B cell (primary cell): ENCODE data around the gene THSD4. TPM values are rescaled to one million over a fixed set of nuclear protein-coding genes. Genes with fewer than 3 reads are reported as not detected.

Experiments
- ATAC-seq: fragments of 200-7000 bp; cut with Tn5 transposase; one replicate; pipeline ENCODE4 v1.10.0; 2021; ENCODE audit warnings: low read depth, mild to moderate bottlenecking, moderate number of reproducible peaks, moderate library complexity
- CTCF ChIA-PET: fragments of 350-600 bp; sonication (Branson Sonifier 250); formaldehyde crosslinking; loops from one replicate; lab custom pipeline; 2021; ENCODE audit warnings: antibody characterized with exemption, inconsistent platforms; lab: Charles Lee
- POLR2A ChIA-PET: fragments of 350-600 bp; sonication (Branson Sonifier 250); formaldehyde crosslinking; loops from one replicate; lab custom pipeline; 2021; ENCODE audit warnings: antibody characterized with exemption; lab: Charles Lee
- DNase-seq: peaks from one replicate; pipeline ENCODE4 v3.0.0; 2013
- H2AFZ ChIP-seq: 2 replicates; pipeline ENCODE4 v1.6.1; 2012; ENCODE audit warnings: mild to moderate bottlenecking, low read depth, low read length; ENCODE audit not compliant: insufficient read depth, poor library complexity, severe bottlenecking
- H3K27ac ChIP-seq, 2 donors: 1 replicate in 1 of 2; 2 replicates in 1 of 2; pipeline ENCODE4 v1.5.1; 2012 to 2013; ENCODE audit warnings: low read length in 2 of 2, mild to moderate bottlenecking in 2 of 2, moderate library complexity in 1 of 2
- H3K27me3 ChIP-seq, 4 experiments: fragments of 200-600 bp in 1 of 4; sonication (generic) in 1 of 4; replicated peaks in 1 of 4; 1 replicate in 2 of 4; 2 replicates in 2 of 4; pipeline versions ENCODE4 v1.6.1 to v1.7.0; 2013 to 2016; ENCODE audit warnings: low read length in 3 of 4, mild to moderate bottlenecking in 2 of 4, mixed read lengths in 1 of 4, moderate library complexity in 1 of 4; ENCODE audit not compliant: insufficient read depth in 4 of 4, control insufficient read depth in 3 of 4; ENCODE audit errors: control extremely low read depth in 1 of 4
- H3K36me3 ChIP-seq, 2 experiments: replicated peaks in 1 of 2; 1 replicate in 1 of 2; 2 replicates in 1 of 2; pipeline versions ENCODE4 v1.6.1 to v1.7.1; 2013; ENCODE audit warnings: low read length in 1 of 2; ENCODE audit not compliant: insufficient read depth in 2 of 2, control insufficient read depth in 1 of 2; ENCODE audit errors: control extremely low read depth in 1 of 2, extremely low read depth in 1 of 2
- H3K4me1 ChIP-seq, 2 donors: fragments of 200-600 bp in 1 of 2; sonication (generic) in 1 of 2; 1 replicate in 1 of 2; 2 replicates in 1 of 2; pipeline versions ENCODE4 v1.5.1 to v1.6.1; 2013 to 2017; ENCODE audit warnings: low read length in 2 of 2; ENCODE audit not compliant: control insufficient read depth in 2 of 2, insufficient read depth in 2 of 2
- H3K4me2 ChIP-seq: replicated peaks from 2 replicates; pipeline ENCODE3; 2012; ENCODE audit warnings: mild to moderate bottlenecking, low read depth, low read length; ENCODE audit not compliant: poor library complexity, severe bottlenecking
- H3K4me3 ChIP-seq, 5 experiments: fragments of 200-600 bp in 1 of 5; sonication (generic) in 1 of 5; 1 replicate in 3 of 5; 2 replicates in 2 of 5; pipeline versions ENCODE4 v1.5.1 to v1.7.0; 2011 to 2016; ENCODE audit warnings: low read length in 4 of 5, mild to moderate bottlenecking in 4 of 5, low read depth in 2 of 5, control low read depth in 1 of 5, moderate library complexity in 1 of 5; ENCODE audit not compliant: insufficient read depth in 1 of 5; ENCODE audit errors: control extremely low read depth in 1 of 5, extremely low read depth in 1 of 5
- H3K79me2 ChIP-seq: fragments of 200-600 bp; sonication (generic); one replicate; pipeline ENCODE4 v1.6.0; 2016; ENCODE audit warnings: low read length; ENCODE audit not compliant: control insufficient read depth, insufficient read depth
- H3K9ac ChIP-seq: fragments of 200-600 bp; sonication (generic); 2 replicates; pipeline ENCODE4 v1.6.1; 2017; ENCODE audit warnings: mild to moderate bottlenecking, low read length, moderate library complexity
- H3K9me3 ChIP-seq, 3 donors: one replicate each; pipeline versions ENCODE4 v1.6.1 to v1.7.1; 2013; ENCODE audit warnings: low read length in 2 of 3; ENCODE audit not compliant: control insufficient read depth in 2 of 3, insufficient read depth in 1 of 3; ENCODE audit errors: control extremely low read depth in 1 of 3
- H4K20me1 ChIP-seq: 2 replicates; pipeline ENCODE4 v1.6.0; 2012; ENCODE audit warnings: mild to moderate bottlenecking, low read length; ENCODE audit not compliant: insufficient read depth, control insufficient read depth, poor library complexity, severe bottlenecking
- H3K27ac Mint-ChIP-seq: one replicate; pipeline ENCODE4 v1.8.0; 2021; ENCODE audit warnings: mixed read lengths
- H3K27me3 Mint-ChIP-seq: one replicate; pipeline ENCODE4 v1.8.0; 2021; ENCODE audit warnings: mixed read lengths
- H3K4me1 Mint-ChIP-seq: one replicate; pipeline ENCODE4 v1.8.0; 2021; ENCODE audit warnings: mixed read lengths
- H3K4me3 Mint-ChIP-seq: one replicate; pipeline ENCODE4 v1.8.0; 2021; ENCODE audit warnings: mixed read lengths
- H3K9me3 Mint-ChIP-seq: one replicate; pipeline ENCODE4 v1.8.0; 2022; ENCODE audit warnings: mixed read lengths; ENCODE audit not compliant: insufficient read depth
- CTCF ChIP-seq: fragments of 200-600 bp; IDR thresholded peaks from one replicate; pipeline ENCODE4 v1.8.0; 2022; ENCODE audit warnings: antibody characterized with exemption, mild to moderate bottlenecking
- EZH2 ChIP-seq: IDR thresholded peaks from 2 replicates; pipeline ENCODE4 v1.6.1; 2012; ENCODE audit warnings: borderline replicate concordance, low read depth, mild to moderate bottlenecking, moderate library complexity, low read length; ENCODE audit not compliant: insufficient read depth, poor library complexity, severe bottlenecking
- WGBS: methylation state at CpG from one replicate; pipeline ENCODE4 v1.1.5; 2013; ENCODE audit warnings: missing lambda C conversion rate; ENCODE audit not compliant: insufficient coverage; 5-methylcytosine and 5-hydroxymethylcytosine counted together
- intact Hi-C: fragments of 100-400 bp; cut with micrococcal nuclease; formaldehyde crosslinking; loops from one replicate; pipeline ENCODE4 v1.10.0; 2022
- polyA plus RNA-seq: library from polyadenylated mRNA; depleted of rRNA; stranded (reverse); fragments of >200 nt; gene quantifications from 2 replicates; pipeline ENCODE4 v1.2.3, GENCODE V29; 2012
- total RNA-seq, 2 donors: library from RNA; stranded (reverse); fragments of 120-200 nt in 1 of 2; gene quantifications; 1 replicate in 1 of 2; 2 replicates in 1 of 2; pipeline versions ENCODE4 v1.2.3 to v1.2.4, GENCODE V29; 2013 to 2022

The THSD4 gene
- total and polyA plus RNA-seq, 2 donors (not counting 1 experiment from before 2014, with no cell fraction given): not detected

GRCh38 chr15:71313806-71314205, 198.5 kb downstream of the THSD4 start:
- H4K20me1 ChIP-seq: no peaks in the 10 kb centered on the region
- WGBS: no CpG with 5 or more reads among the region's 3 CpGs
- H3K4me2 ChIP-seq: no peak overlapping the region
- peaks cover 17% of the 10 kb centered on the region for H3K27me3 Mint-ChIP-seq
- H3K9me3 Mint-ChIP-seq: peaks cover 3% of the 10 kb centered on the region
- H3K27ac Mint-ChIP-seq: no peak overlapping the region
- H3K27ac ChIP-seq: no peak overlapping the region
- H3K9ac ChIP-seq: no peak overlapping the region
- no peaks in the 10 kb centered on the region for H3K4me1 Mint-ChIP-seq
- ChIA-PET CTCF (no interaction called here), POLR2A (no interaction called here)
- H3K4me3 Mint-ChIP-seq: no peak overlapping the region
- no peaks in the 10 kb centered on the region for H3K79me2 ChIP-seq
- peaks cover 0 to 5% (median 0%) of the 10 kb centered on the region in 3 donors for H3K9me3 ChIP-seq
- H3K4me1 ChIP-seq: no peaks in the 10 kb centered on the region
- intact Hi-C loops: no loop called here
- no peak overlapping the region for H3K4me3 ChIP-seq
- no peak overlapping the region for H2AFZ ChIP-seq
- no peaks in the 10 kb centered on the region for H3K36me3 ChIP-seq
- no peaks in the 10 kb centered on the region for H3K27me3 ChIP-seq
- ATAC-seq: no peak
- no peak for DNase-seq
- TF ChIP-seq EZH2: no peak
- no peak for TF ChIP-seq CTCF

DNA sequence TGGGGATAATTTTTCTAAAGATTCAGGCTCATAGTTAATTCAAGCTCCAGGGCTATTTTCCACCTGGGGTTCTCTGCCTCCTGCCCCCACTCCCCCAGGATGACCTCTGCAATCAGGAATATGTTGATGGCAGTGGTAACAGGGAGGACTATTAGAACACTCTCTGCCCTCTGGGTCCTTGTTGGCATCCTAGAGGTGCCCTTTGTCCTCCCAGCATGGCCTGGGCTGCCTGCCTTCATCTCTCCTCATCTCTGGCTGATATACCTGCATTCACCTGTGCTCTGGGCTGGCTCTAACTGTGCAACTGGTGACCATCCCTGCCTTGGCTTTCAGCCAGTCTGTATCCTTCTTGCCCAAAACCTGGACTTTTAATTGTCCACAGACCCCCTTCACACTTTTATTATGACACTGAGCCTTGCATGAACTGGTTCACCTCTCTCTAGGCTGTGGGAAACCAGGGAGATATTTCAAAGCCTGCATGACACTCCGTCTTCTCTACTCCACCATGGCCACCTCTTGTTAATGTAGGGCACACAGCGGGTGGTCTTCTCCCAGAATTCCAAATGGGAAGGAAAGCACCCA, 199.8 kb downstream of the THSD4 start:
- Histone ChIP-seq H4K20me1 (no peaks in the 10 kb centered on the region), H3K4me2 (no peak overlapping the region), H3K27me3 (no peaks in the 10 kb centered on the region), H3K27ac (no peak overlapping the region), H3K4me1 (no peaks in the 10 kb centered on the region), H3K9me3 (peaks cover 0 to 3% (median 0%) of the 10 kb centered on the region in 3 donors), H2AFZ (no peak overlapping the region), H3K4me3 (no peak overlapping the region), H3K36me3 (no peaks in the 10 kb centered on the region), H3K9ac (no peak overlapping the region), H3K79me2 (no peaks in the 10 kb centered on the region)
- DNase-seq (no peak), ATAC-seq (no peak)
- Mint-ChIP-seq H3K4me1 (no peaks in the 10 kb centered on the region), H3K4me3 (no peak overlapping the region), H3K9me3 (peaks cover 3% of the 10 kb centered on the region), H3K27ac (no peak overlapping the region), H3K27me3 (peaks cover 14% of the 10 kb centered on the region)
- ChIA-PET CTCF (no interaction called here), POLR2A (no interaction called here)
- WGBS: 80% methylated on average over 2 of the region's 2 CpGs
- TF ChIP-seq EZH2: no peak
- TF ChIP-seq CTCF: no peak
- intact Hi-C loops: no loop called here
